Measurements from ENCODE around the gene MAP3K14.

The MAP3K14 gene

GRCh38 chr17:45292696-45293412 is 24.0 kb downstream of the MAP3K14 start:
- Histone ChIP-seq H3K18ac (ENCODE audit: low read length) (no peak overlapping the region), H3K79me2 (ENCODE audit: control insufficient read depth, insufficient read depth, low read length) (no peaks in the 10 kb centered on the region), H3K23ac (ENCODE audit: low read length) (no peak overlapping the region), H3K27me3 (ENCODE audit: insufficient read depth, low read length, poor library complexity) (no peaks in the 10 kb centered on the region), H4K8ac (ENCODE audit: low read depth, low read length) (no peak overlapping the region), H3K4ac (ENCODE audit: low read depth, low read length) (no peak overlapping the region), H3K4me2 (ENCODE audit: low read length) (no peak overlapping the region), H3K9ac (ENCODE audit: low read length) (no peak overlapping the region), H3K27ac (ENCODE audit: low read depth, low read length) (no peak overlapping the region), H2BK120ac (ENCODE audit: low read depth, low read length) (no peak overlapping the region), H3K36me3 (ENCODE audit: control insufficient read depth, insufficient read depth, low read length) (peaks cover 1% of the 10 kb centered on the region), H2BK15ac (replicated peaks; ENCODE audit: low read depth) (no peak overlapping the region), H3K56ac (ENCODE audit: low read length) (no peak overlapping the region), H2BK5ac (ENCODE audit: low read length) (no peak overlapping the region), H3K4me1 (ENCODE audit: control insufficient read depth, low read depth, low read length) (no peaks in the 10 kb centered on the region), H2AK5ac (ENCODE audit: low read length) (no peak overlapping the region), H4K5ac (ENCODE audit: low read length) (no peak overlapping the region), H3K4me3 (ENCODE audit: low read length) (no peak overlapping the region), H3K79me1 (ENCODE audit: low read length) (peaks cover 7% of the 10 kb centered on the region)
- DNase-seq = no peak
- no CpG with 5 or more reads among the region's 12 CpGs for WGBS (ENCODE audit: extremely low coverage, insufficient coverage, low lambda C conversion rate)

- H3K4ac ChIP-seq (ENCODE audit: low read depth, low read length) = no peak overlapping the region
- H3K36me3 ChIP-seq (ENCODE audit: control insufficient read depth, insufficient read depth, low read length) = peaks cover 1% of the 10 kb centered on the region
- no peak overlapping the region for H2BK5ac ChIP-seq (ENCODE audit: low read length)
- H3K27ac ChIP-seq (ENCODE audit: low read depth, low read length) = no peak overlapping the region
- H2BK120ac ChIP-seq (ENCODE audit: low read depth, low read length) = no peak overlapping the region
- H2BK15ac ChIP-seq (replicated peaks; ENCODE audit: low read depth) = no peak overlapping the region
- H3K4me1 ChIP-seq (ENCODE audit: control insufficient read depth, low read depth, low read length) = no peaks in the 10 kb centered on the region
- H3K56ac ChIP-seq (ENCODE audit: low read length) = no peak overlapping the region
- no peak overlapping the region for H3K4me3 ChIP-seq (ENCODE audit: low read length)
- no peaks in the 10 kb centered on the region for H3K79me2 ChIP-seq (ENCODE audit: control insufficient read depth, insufficient read depth, low read length)
- H3K4me2 ChIP-seq (ENCODE audit: low read length) = no peak overlapping the region
- H3K27me3 ChIP-seq (ENCODE audit: insufficient read depth, low read length, poor library complexity) = no peaks in the 10 kb centered on the region
- H4K5ac ChIP-seq (ENCODE audit: low read length) = no peak overlapping the region
- H3K18ac ChIP-seq (ENCODE audit: low read length) = no peak overlapping the region
- no peak overlapping the region for H3K9ac ChIP-seq (ENCODE audit: low read length)
- no peak overlapping the region for H4K8ac ChIP-seq (ENCODE audit: low read depth, low read length)
- no peak overlapping the region for H2AK5ac ChIP-seq (ENCODE audit: low read length)
- no peak overlapping the region for H3K23ac ChIP-seq (ENCODE audit: low read length)
- DNase-seq = no peak
- peaks cover 2% of the 10 kb centered on the region for H3K79me1 ChIP-seq (ENCODE audit: low read length)
- no CpG with 5 or more reads among the region's 5 CpGs for WGBS (ENCODE audit: extremely low coverage, insufficient coverage, low lambda C conversion rate)
These were observed 25.5 kb downstream of the MAP3K14 start for GRCh38 chr17:45291171-45291805.

GRCh38 chr17:45290269-45290765 is 26.5 kb downstream of the MAP3K14 start:
- H2AK5ac ChIP-seq (ENCODE audit: low read length) = no peak overlapping the region
- peaks cover 2% of the 10 kb centered on the region for H3K79me1 ChIP-seq (ENCODE audit: low read length)
- no peak overlapping the region for H2BK120ac ChIP-seq (ENCODE audit: low read depth, low read length)
- H3K79me2 ChIP-seq (ENCODE audit: control insufficient read depth, insufficient read depth, low read length) = no peaks in the 10 kb centered on the region
- WGBS (ENCODE audit: extremely low coverage, insufficient coverage, low lambda C conversion rate) = no CpG with 5 or more reads among the region's 11 CpGs
- no peak overlapping the region for H3K9ac ChIP-seq (ENCODE audit: low read length)
- no peak overlapping the region for H3K4me2 ChIP-seq (ENCODE audit: low read length)
- H4K8ac ChIP-seq (ENCODE audit: low read depth, low read length) = no peak overlapping the region
- no peak overlapping the region for H3K4me3 ChIP-seq (ENCODE audit: low read length)
- H2BK15ac ChIP-seq (replicated peaks; ENCODE audit: low read depth) = no peak overlapping the region
- H3K27me3 ChIP-seq (ENCODE audit: insufficient read depth, low read length, poor library complexity) = no peaks in the 10 kb centered on the region
- no peak for DNase-seq
- H3K18ac ChIP-seq (ENCODE audit: low read length) = no peak overlapping the region
- H3K4me1 ChIP-seq (ENCODE audit: control insufficient read depth, low read depth, low read length) = no peaks in the 10 kb centered on the region
- no peak overlapping the region for H3K4ac ChIP-seq (ENCODE audit: low read depth, low read length)
- no peak overlapping the region for H4K5ac ChIP-seq (ENCODE audit: low read length)
- no peak overlapping the region for H3K27ac ChIP-seq (ENCODE audit: low read depth, low read length)
- H2BK5ac ChIP-seq (ENCODE audit: low read length) = no peak overlapping the region
- H3K36me3 ChIP-seq (ENCODE audit: control insufficient read depth, insufficient read depth, low read length) = peaks cover 1% of the 10 kb centered on the region
- no peak overlapping the region for H3K56ac ChIP-seq (ENCODE audit: low read length)
- H3K23ac ChIP-seq (ENCODE audit: low read length) = no peak overlapping the region

GRCh38 chr17:45289301-45290268 is 27.2 kb downstream of the MAP3K14 start:
- no peak overlapping the region for H3K56ac ChIP-seq (ENCODE audit: low read length)
- no peak overlapping the region for H4K5ac ChIP-seq (ENCODE audit: low read length)
- H3K23ac ChIP-seq (ENCODE audit: low read length) = no peak overlapping the region
- no peak overlapping the region for H3K18ac ChIP-seq (ENCODE audit: low read length)
- H3K79me2 ChIP-seq (ENCODE audit: control insufficient read depth, insufficient read depth, low read length) = no peaks in the 10 kb centered on the region
- no peak overlapping the region for H3K9ac ChIP-seq (ENCODE audit: low read length)
- peaks cover 2% of the 10 kb centered on the region for H3K79me1 ChIP-seq (ENCODE audit: low read length)
- no peak overlapping the region for H2AK5ac ChIP-seq (ENCODE audit: low read length)
- H3K27me3 ChIP-seq (ENCODE audit: insufficient read depth, low read length, poor library complexity) = no peaks in the 10 kb centered on the region
- no CpG with 5 or more reads among the region's 15 CpGs for WGBS (ENCODE audit: extremely low coverage, insufficient coverage, low lambda C conversion rate)
- no peak overlapping the region for H2BK15ac ChIP-seq (replicated peaks; ENCODE audit: low read depth)
- no peaks in the 10 kb centered on the region for H3K4me1 ChIP-seq (ENCODE audit: control insufficient read depth, low read depth, low read length)
- H3K4me3 ChIP-seq (ENCODE audit: low read length) = no peak overlapping the region
- no peak overlapping the region for H3K27ac ChIP-seq (ENCODE audit: low read depth, low read length)
- peaks cover 1% of the 10 kb centered on the region for H3K36me3 ChIP-seq (ENCODE audit: control insufficient read depth, insufficient read depth, low read length)
- H2BK5ac ChIP-seq (ENCODE audit: low read length) = no peak overlapping the region
- H3K4me2 ChIP-seq (ENCODE audit: low read length) = no peak overlapping the region
- H2BK120ac ChIP-seq (ENCODE audit: low read depth, low read length) = no peak overlapping the region
- H3K4ac ChIP-seq (ENCODE audit: low read depth, low read length) = no peak overlapping the region
- DNase-seq = no peak
- H4K8ac ChIP-seq (ENCODE audit: low read depth, low read length) = no peak overlapping the region

- WGBS (ENCODE audit: extremely low coverage, insufficient coverage, low lambda C conversion rate) = no CpG with 5 or more reads among the region's 10 CpGs
- no peak overlapping the region for H3K27ac ChIP-seq (ENCODE audit: low read depth, low read length)
- H4K5ac ChIP-seq (ENCODE audit: low read length) = no peak overlapping the region
- H3K4me1 ChIP-seq (ENCODE audit: control insufficient read depth, low read depth, low read length) = no peaks in the 10 kb centered on the region
- H4K8ac ChIP-seq (ENCODE audit: low read depth, low read length) = no peak overlapping the region
- no peak for DNase-seq
- peaks cover 1% of the 10 kb centered on the region for H3K36me3 ChIP-seq (ENCODE audit: control insufficient read depth, insufficient read depth, low read length)
- H3K79me1 ChIP-seq (ENCODE audit: low read length) = peaks cover 2% of the 10 kb centered on the region
- no peak overlapping the region for H2BK120ac ChIP-seq (ENCODE audit: low read depth, low read length)
- H3K56ac ChIP-seq (ENCODE audit: low read length) = no peak overlapping the region
- no peak overlapping the region for H3K23ac ChIP-seq (ENCODE audit: low read length)
- no peak overlapping the region for H3K4ac ChIP-seq (ENCODE audit: low read depth, low read length)
- no peak overlapping the region for H2BK15ac ChIP-seq (replicated peaks; ENCODE audit: low read depth)
- no peak overlapping the region for H3K4me3 ChIP-seq (ENCODE audit: low read length)
- H3K18ac ChIP-seq (ENCODE audit: low read length) = no peak overlapping the region
- H2AK5ac ChIP-seq (ENCODE audit: low read length) = no peak overlapping the region
- H3K4me2 ChIP-seq (ENCODE audit: low read length) = no peak overlapping the region
- no peak overlapping the region for H3K9ac ChIP-seq (ENCODE audit: low read length)
- H2BK5ac ChIP-seq (ENCODE audit: low read length) = no peak overlapping the region
- no peaks in the 10 kb centered on the region for H3K79me2 ChIP-seq (ENCODE audit: control insufficient read depth, insufficient read depth, low read length)
- no peaks in the 10 kb centered on the region for H3K27me3 ChIP-seq (ENCODE audit: insufficient read depth, low read length, poor library complexity)
These were observed 28.0 kb downstream of the MAP3K14 start for GRCh38 chr17:45288825-45289224.

All from mesendoderm (in vitro differentiated cells).